SK-N-SH (cell line): Measurements from ENCODE around the gene EIF3A.
"Not testable (repeated sequence)": the region's sequence is repeated elsewhere in the genome, so short reads cannot be mapped to it uniquely, and the experiment has no call there.

Source experiments
- EP300 ChIP-seq, 2 experiments: IDR thresholded peaks; 2 replicates each; pipeline versions ENCODE4 v1.4.0 to v1.6.1; 2012; ENCODE audit warnings: borderline replicate concordance in 1 of 2, low read depth in 1 of 2, low read length in 1 of 2
- GATA2 ChIP-seq: sonication (generic); formaldehyde crosslinking; IDR thresholded peaks from 2 replicates; pipeline ENCODE4 v1.5.0; 2020; ENCODE audit warnings: mild to moderate bottlenecking, missing genetic modification reagents
- RFX5 ChIP-seq: IDR thresholded peaks from 2 replicates; pipeline ENCODE4 v1.6.1; 2012; ENCODE audit warnings: mild to moderate bottlenecking, improper control_type of control experiment, low read length
- SIN3A ChIP-seq: IDR thresholded peaks from 2 replicates; pipeline ENCODE4 v1.6.1; 2012; ENCODE audit warnings: low read depth, mild to moderate bottlenecking, low read length, moderate library complexity, borderline replicate concordance
- TCF12 ChIP-seq: IDR thresholded peaks from 2 replicates; pipeline ENCODE4 v1.4.0; 2012
- YY1 ChIP-seq: IDR thresholded peaks from 2 replicates; pipeline ENCODE4 v1.4.0; 2012; ENCODE audit warnings: low read depth, mild to moderate bottlenecking
- TF ChIP-seq, protein P1 (sequence below): fragments of 200-600 bp; sonication (generic); IDR thresholded peaks from 2 replicates; pipeline ENCODE4 v1.6.1; 2017; ENCODE audit warnings: antibody characterized with exemption, mild to moderate bottlenecking, moderate library complexity
- TF ChIP-seq, protein P2 (sequence below): IDR thresholded peaks from 2 replicates; pipeline ENCODE4 v1.4.0; 2012; ENCODE audit warnings: low read depth, borderline replicate concordance
- TF ChIP-seq, protein P3 (sequence below): IDR thresholded peaks from 2 replicates; pipeline ENCODE4 v1.4.0; 2012; ENCODE audit warnings: low read depth
- TF ChIP-seq, protein P4 (sequence below): IDR thresholded peaks from 2 replicates; pipeline ENCODE4; 2012

DNA sequence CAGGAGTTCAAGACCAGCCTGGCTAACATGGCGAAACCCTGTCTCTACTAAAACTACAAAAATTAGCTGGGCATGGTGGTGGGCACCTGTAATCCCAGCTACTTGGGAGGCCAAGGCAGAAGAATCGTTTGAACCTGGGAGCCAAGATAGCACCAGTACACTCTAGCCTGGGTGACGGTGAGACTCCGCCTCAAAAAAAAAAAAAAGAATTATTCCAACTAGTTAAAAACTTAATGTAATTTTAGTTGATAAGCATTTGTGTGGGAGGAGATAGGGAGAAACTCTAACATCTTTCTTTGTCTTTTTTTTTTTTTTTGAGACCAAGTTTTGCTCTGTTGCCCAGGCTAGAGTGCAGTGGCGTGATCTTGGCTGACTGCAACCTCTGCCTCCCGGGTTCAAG, 26.5 kb upstream of the EIF3A start:
- TF ChIP-seq SIN3A; YY1; EP300 (IDR thresholded peaks at IDR 0.05; ENCODE audit: borderline replicate concordance in 1 of 2, low read depth in 1 of 2, low read length in 1 of 2); TCF12; RFX5; GATA2 (CRISPR knock-in tag): not testable (repeated sequence)
- TF ChIP-seq, protein P1, sequence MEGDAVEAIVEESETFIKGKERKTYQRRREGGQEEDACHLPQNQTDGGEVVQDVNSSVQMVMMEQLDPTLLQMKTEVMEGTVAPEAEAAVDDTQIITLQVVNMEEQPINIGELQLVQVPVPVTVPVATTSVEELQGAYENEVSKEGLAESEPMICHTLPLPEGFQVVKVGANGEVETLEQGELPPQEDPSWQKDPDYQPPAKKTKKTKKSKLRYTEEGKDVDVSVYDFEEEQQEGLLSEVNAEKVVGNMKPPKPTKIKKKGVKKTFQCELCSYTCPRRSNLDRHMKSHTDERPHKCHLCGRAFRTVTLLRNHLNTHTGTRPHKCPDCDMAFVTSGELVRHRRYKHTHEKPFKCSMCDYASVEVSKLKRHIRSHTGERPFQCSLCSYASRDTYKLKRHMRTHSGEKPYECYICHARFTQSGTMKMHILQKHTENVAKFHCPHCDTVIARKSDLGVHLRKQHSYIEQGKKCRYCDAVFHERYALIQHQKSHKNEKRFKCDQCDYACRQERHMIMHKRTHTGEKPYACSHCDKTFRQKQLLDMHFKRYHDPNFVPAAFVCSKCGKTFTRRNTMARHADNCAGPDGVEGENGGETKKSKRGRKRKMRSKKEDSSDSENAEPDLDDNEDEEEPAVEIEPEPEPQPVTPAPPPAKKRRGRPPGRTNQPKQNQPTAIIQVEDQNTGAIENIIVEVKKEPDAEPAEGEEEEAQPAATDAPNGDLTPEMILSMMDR = not testable (repeated sequence)
- TF ChIP-seq, protein P2, sequence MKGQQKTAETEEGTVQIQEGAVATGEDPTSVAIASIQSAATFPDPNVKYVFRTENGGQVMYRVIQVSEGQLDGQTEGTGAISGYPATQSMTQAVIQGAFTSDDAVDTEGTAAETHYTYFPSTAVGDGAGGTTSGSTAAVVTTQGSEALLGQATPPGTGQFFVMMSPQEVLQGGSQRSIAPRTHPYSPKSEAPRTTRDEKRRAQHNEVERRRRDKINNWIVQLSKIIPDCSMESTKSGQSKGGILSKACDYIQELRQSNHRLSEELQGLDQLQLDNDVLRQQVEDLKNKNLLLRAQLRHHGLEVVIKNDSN = not testable (repeated sequence)
- TF ChIP-seq, protein P3, sequence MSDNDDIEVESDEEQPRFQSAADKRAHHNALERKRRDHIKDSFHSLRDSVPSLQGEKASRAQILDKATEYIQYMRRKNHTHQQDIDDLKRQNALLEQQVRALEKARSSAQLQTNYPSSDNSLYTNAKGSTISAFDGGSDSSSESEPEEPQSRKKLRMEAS = not testable (repeated sequence)
- TF ChIP-seq, protein P4, sequence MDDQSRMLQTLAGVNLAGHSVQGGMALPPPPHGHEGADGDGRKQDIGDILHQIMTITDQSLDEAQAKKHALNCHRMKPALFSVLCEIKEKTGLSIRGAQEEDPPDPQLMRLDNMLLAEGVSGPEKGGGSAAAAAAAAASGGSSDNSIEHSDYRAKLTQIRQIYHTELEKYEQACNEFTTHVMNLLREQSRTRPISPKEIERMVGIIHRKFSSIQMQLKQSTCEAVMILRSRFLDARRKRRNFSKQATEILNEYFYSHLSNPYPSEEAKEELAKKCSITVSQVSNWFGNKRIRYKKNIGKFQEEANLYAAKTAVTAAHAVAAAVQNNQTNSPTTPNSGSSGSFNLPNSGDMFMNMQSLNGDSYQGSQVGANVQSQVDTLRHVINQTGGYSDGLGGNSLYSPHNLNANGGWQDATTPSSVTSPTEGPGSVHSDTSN = not testable (repeated sequence)
